GM20000 (cell line): Measurements from ENCODE around the gene POU6F2.

Experiments used
- DNase-seq: peaks from one replicate; pipeline ENCODE4 v3.0.0; 2012; ENCODE audit warnings: low spot score
- CTCF ChIP-seq: IDR thresholded peaks from 2 replicates; pipeline ENCODE4 v1.5.1; 2012; ENCODE audit warnings: mild to moderate bottlenecking, control low read depth; ENCODE audit errors: extremely low read depth, missing control alignments

Gene POU6F2

DNA sequence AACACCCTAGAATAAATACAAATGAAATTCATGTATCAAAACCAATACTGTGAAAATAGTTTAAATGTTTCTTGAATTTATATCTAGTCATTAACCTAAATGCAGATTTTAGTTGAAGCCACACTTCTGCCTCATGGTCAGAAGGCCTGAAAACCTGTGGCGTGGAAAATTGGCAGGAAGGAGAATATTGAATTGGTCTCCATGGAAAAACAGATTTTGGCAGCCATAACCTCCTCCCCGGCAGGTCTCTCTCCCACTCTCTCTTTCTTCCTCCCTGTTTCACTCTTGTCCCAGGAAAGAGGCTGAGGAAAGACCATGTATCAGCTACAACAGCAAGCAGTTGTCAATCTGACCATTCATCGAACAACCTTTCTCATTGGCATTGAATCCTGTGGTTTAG, 427.9 kb downstream of the POU6F2 start:
- TF ChIP-seq CTCF = no peak
- no peak for DNase-seq

DNA sequence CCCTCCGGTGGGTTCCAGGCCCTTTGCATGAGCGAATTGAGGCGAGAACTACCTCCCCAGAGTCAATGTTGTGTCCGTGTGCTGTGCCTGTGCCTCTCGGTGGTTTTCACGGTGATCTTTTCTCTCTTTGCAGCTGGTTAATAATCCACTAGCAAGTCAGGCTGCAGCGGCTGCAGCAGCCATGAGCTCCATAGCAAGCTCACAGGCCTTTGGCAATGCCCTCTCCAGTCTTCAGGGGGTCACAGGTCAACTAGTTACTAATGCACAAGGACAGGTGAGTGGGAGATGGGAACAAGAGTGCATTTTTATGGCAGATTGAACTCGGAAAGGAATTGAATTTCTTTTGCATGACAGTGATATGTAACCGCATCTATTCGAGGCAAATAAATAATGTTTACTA, 428.8 kb downstream of the POU6F2 start:
- no peak for DNase-seq

GRCh38 chr7:39407137-39407536, 429.4 kb downstream of the POU6F2 start:
- DNase-seq = no peak
- TF ChIP-seq CTCF = no peak

More for the DNA sequence above, 428.8 kb downstream of the POU6F2 start:
- no peak for TF ChIP-seq CTCF

GRCh38 chr7:39407723-39408122, 430.0 kb downstream of the POU6F2 start:
- DNase-seq = no peak
- no peak for TF ChIP-seq CTCF

GRCh38 chr7:39408906-39409305, 431.2 kb downstream of the POU6F2 start:
- TF ChIP-seq CTCF = no peak

DNA sequence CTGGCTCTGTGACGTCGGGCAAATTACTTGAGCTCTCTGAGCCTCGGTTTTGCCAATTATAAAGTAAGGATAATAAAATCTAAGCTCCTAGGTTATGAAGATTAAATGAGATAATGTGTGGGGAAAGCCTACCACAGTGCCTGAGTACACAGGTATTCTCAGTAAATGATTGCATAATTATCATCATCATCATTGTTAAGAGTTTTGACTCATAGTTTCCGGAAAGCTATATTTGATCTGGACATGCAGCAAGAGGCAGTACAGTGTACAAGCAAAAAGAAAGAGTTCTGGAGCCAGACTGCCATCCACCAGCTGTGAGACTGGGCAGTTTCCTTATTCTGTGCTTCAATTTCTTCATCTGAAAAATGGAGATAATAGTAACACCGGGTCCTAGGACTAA, 432.9 kb downstream of the POU6F2 start:
- DNase-seq = no peak
- TF ChIP-seq CTCF = no peak

More at GRCh38 chr7:39408906-39409305, 431.2 kb downstream of the POU6F2 start:
- DNase-seq = no peak

GRCh38 chr7:39413636-39414223, 436.0 kb downstream of the POU6F2 start:
- no peak for TF ChIP-seq CTCF
- no peak for DNase-seq
